HEK293 (cell line): ENCODE measurements around the gene CHGA.

ENCODE experiments used
- CTCF ChIP-seq: fragments of 450-650 bp; formaldehyde crosslinking; IDR thresholded peaks from 2 replicates; pipeline ENCODE4 v1.5.1; 2016; ENCODE audit warnings: missing biosample characterization, missing genetic modification characterization
- ZNF10 ChIP-seq: fragments of 450-650 bp; formaldehyde crosslinking; IDR thresholded peaks from 2 replicates; pipeline ENCODE4 v1.5.1; 2017; ENCODE audit warnings: missing biosample characterization, missing genetic modification characterization
- ZNF274 ChIP-seq, 2 experiments: fragments of 200-500 bp in 1 of 2; fragments of 450-650 bp in 1 of 2; sonication (Bioruptor generic) in 1 of 2; formaldehyde crosslinking in 1 of 2; IDR thresholded peaks; 2 replicates each; pipeline versions ENCODE4 v1.5.1 to v1.6.1; 2014 to 2016; ENCODE audit warnings: borderline replicate concordance in 1 of 2, inconsistent platforms in 1 of 2, low read length in 1 of 2, missing biosample characterization in 1 of 2, missing genetic modification characterization in 1 of 2
- ZNF544 ChIP-seq: fragments of 450-650 bp; formaldehyde crosslinking; IDR thresholded peaks from 2 replicates; pipeline ENCODE4 v1.5.0; 2017; ENCODE audit warnings: missing biosample characterization, missing genetic modification characterization
- ZNF600 ChIP-seq: fragments of 450-650 bp; formaldehyde crosslinking; IDR thresholded peaks from 2 replicates; pipeline ENCODE4 v1.5.1; 2016; ENCODE audit warnings: missing biosample characterization, missing genetic modification characterization
- ZNF670 ChIP-seq: fragments of 450-650 bp; formaldehyde crosslinking; IDR thresholded peaks from 2 replicates; pipeline ENCODE4 v1.5.1; 2016; ENCODE audit warnings: missing biosample characterization, missing genetic modification characterization, low read depth
- ZNF830 ChIP-seq: fragments of 450-650 bp; IDR thresholded peaks from 2 replicates; pipeline ENCODE4 v1.5.0; 2018; ENCODE audit warnings: missing biosample characterization, missing genetic modification characterization, low read depth, mild to moderate bottlenecking, moderate library complexity

- TF ChIP-seq ZNF274 (IDR thresholded peaks at IDR 0.05; ENCODE audit: low read length) (no peak), ZNF274 (tag by site-specific recombination; IDR thresholded peaks at IDR 0.05; ENCODE audit: borderline replicate concordance) (no peak), CTCF (tag by site-specific recombination) (no peak), ZNF830 (no peak), ZNF10 (tag by site-specific recombination) (no peak), ZNF544 (tag by site-specific recombination) (no peak), ZNF670 (tag by site-specific recombination) (no peak), ZNF600 (tag by site-specific recombination) (no peak)
Measured at GRCh38 chr14:92976268-92976667, 53.3 kb downstream of the CHGA start.
